Activated T-cell treated with anti-CD3 and anti-CD28 coated beads for 1 hour (primary cell): ENCODE data around the gene MAPKBP1.
"Not testable (repeated sequence)": the region's sequence is repeated elsewhere in the genome, so short reads cannot be mapped to it uniquely, and the experiment has no call there.

Experiments
- DNase-seq: peaks from one replicate; pipeline ENCODE4 v3.0.0-alpha.2; 2020; ENCODE audit warnings: low read depth

The MAPKBP1 gene, protein sequence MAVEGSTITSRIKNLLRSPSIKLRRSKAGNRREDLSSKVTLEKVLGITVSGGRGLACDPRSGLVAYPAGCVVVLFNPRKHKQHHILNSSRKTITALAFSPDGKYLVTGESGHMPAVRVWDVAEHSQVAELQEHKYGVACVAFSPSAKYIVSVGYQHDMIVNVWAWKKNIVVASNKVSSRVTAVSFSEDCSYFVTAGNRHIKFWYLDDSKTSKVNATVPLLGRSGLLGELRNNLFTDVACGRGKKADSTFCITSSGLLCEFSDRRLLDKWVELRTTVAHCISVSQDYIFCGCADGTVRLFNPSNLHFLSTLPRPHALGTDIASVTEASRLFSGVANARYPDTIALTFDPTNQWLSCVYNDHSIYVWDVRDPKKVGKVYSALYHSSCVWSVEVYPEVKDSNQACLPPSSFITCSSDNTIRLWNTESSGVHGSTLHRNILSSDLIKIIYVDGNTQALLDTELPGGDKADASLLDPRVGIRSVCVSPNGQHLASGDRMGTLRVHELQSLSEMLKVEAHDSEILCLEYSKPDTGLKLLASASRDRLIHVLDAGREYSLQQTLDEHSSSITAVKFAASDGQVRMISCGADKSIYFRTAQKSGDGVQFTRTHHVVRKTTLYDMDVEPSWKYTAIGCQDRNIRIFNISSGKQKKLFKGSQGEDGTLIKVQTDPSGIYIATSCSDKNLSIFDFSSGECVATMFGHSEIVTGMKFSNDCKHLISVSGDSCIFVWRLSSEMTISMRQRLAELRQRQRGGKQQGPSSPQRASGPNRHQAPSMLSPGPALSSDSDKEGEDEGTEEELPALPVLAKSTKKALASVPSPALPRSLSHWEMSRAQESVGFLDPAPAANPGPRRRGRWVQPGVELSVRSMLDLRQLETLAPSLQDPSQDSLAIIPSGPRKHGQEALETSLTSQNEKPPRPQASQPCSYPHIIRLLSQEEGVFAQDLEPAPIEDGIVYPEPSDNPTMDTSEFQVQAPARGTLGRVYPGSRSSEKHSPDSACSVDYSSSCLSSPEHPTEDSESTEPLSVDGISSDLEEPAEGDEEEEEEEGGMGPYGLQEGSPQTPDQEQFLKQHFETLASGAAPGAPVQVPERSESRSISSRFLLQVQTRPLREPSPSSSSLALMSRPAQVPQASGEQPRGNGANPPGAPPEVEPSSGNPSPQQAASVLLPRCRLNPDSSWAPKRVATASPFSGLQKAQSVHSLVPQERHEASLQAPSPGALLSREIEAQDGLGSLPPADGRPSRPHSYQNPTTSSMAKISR (N-terminal part only)

DNA sequence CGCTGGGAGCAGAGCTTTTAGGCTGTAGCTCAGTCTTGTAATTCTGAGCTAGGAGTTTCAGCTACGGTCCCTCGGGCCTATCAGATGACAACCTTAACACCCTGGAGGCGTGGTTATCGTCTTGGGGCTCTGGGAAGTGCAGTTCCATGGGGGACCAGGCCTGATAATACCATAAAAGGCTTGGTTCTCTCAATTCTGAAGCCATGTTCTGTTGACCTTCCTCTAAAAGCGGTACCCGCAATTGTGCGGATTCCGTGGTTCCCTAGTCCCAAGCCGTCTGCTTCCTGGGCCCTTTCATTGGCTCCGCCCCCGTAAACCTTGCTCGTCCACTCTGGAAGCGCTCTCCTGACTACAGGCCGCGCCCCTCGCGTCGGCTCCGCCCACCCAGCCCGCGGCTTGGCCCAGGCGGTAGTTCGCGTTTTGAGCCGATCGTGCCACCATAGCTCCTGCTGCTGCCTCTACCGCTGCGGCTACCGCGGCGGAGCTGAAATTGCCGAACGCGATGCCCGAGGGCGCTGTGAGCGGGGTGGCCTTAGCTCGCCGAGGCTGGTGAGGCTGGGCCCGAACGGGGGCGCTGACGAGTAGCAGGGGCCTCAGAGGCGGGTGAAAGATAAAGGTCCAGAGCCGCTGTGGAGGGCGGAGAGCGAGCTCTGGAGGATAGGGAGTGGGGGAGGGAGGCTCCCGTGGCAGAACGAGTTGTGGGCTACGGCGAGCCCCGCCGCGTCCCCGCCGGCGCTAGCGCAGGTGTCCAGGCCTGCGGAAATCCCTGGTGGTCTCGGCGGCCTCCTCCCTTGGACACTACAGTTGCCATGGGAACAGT lies at the start of gene MAPKBP1:
MAPKBP1 (plus strand) TSS at position 423 of the 820 bp plus-strand sequence. CDS start 792 bp downstream, outside the sequence.
- DNase-seq: peak; percentile 94

DNA sequence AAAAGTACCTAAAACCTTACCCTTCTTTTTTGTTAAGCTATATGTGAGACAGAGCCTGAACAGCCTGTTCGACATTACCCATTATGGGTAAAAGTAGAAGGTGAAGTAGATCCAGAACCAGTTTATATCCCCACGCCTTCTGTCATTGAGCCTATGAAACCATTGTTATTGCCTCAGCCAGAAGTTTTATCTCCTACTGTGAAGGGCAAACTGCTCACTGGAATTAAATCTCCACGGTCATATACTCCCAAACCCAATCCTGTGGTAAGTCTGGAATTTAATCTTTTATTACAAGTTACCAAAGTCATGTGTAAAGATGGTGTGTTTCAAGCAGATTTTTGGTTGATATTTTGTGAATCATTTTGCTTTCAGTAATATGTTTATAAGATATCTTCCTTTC lies 47.1 kb upstream of the MAPKBP1 start:
- DNase-seq: no peak

DNA sequence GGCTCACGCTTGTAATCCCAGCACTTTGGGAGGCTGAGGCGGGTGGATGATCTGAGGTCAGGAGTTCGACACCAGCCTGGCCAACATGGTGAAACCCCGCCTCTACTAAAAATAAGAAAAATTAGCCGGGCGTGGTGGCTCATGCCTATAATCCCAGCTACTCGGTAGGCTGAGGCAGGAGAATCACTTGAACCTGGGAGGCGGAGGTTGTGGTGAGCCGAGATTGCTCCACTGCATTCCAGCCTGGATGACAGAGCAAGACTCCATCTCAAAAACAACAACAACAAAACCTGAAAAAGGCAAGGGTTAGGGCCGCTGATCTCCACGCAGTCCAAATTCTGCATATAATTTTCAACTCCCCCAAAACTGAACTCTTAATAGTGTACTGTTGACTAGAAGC lies 46.2 kb upstream of the MAPKBP1 start:
- DNase-seq: not testable (repeated sequence)

DNA sequence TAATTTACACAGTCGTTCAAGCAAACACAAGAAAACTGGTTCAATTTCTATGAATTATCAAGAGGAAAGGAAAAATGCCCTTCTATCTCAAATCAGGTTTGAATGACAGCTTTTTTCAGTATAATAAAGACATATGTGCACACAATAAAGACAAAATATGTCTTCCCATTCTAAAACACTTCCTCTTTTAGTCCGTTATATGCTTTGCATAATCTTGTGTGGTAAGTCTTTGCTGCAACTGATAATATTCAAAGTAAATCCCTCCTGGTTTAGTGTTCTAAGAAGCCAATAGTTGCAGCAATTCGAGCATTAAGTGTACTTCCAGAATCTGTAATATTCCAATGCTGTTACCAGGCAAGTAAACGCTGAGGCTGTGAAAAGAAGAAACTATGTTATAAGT lies 43.7 kb upstream of the MAPKBP1 start:
- no peak for DNase-seq

DNA sequence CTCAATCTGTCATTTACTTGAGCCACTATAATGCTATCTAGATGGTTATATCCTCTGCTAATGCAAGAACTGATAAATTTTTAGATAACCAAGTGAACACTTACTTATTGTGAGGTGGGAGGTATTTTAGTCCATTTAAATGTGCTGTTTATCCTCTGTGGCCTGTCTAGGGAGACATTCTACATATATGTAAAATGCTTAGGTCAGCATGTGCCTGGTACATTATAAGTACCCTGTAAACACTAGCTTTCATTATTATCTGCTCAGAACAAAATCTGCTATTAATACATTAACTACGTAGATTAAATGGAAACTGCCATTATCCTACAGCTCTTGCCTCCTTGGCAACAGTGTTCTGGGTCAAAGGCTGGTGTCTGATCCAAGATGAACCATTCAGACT lies 41.8 kb upstream of the MAPKBP1 start:
- DNase-seq: no peak

DNA sequence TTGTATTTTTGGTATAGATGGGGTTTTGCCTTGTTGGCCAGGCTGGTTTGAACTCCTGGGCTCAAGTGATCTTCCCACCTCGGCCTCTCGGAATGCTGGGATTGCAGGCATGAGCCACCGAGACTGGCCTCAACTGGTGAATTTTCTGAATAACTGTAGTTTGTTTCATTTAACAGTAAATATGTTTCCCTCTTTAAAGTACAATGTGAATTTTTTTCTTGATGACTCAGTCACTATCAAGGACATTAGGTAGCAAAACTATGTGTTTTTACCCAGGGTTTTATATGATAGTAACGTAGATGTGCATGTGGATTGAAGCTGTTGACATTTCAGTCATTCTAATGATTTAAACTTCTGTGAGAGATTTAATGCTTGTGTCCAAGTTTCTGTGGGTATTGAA lies 40.2 kb upstream of the MAPKBP1 start:
- DNase-seq: no peak

DNA sequence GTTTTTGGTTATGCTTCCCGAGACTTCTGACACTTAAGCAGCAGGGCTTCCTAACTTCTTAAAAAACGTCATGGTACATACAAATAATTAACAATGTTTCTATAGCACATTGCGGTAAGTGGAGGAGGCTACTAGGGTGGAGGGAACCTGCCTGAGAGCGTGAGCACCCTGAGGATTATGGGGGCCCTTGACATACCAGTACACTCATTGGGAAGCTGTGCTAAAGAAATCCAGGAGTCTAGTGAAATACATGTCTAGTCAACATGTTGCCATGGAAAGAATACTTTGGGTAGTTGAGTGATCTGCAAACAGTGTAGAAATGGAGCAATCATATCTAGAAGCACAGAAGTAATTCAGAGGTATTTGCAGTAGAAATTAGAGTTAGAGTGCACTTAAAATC lies 39.2 kb upstream of the MAPKBP1 start:
- DNase-seq: no peak

DNA sequence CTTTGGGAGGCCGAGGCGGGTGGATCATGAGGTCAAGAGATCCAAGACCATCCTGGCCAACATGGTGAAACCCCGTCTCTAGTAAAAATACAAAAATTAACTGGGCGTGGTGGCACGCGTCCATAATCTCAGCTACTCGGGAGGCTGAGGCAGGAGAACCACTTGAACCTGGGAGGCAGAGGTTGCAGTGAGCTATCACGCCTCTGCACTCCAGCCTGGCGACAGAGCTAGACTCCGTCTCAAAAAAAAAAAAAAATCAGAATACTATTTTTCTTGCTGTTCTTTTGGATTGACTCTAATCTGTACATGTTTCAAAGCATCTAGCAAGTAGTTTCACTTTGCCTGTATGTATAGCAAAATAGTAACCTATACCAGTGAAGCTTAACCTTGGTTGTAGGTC lies 38.8 kb upstream of the MAPKBP1 start:
- not testable (repeated sequence) for DNase-seq

DNA sequence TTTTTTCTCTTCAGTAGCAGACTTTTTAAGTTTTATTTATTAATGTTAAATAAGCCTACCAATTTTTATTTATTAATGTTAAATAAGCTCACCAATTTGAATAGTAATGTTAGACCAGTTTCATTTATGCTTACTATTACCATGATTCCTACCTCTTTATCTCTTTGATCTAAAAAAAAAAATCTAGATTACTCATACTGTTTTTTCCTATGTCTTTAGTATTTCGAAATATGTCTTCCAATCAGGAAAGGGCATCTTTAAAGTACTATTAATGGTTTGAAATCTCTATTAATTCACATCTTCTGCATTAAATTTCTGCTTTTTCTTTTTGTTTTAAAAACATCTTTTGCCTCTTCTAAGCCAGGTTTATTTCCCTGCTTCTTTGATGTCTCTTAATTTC lies 27.5 kb upstream of the MAPKBP1 start:
- DNase-seq: no peak

DNA sequence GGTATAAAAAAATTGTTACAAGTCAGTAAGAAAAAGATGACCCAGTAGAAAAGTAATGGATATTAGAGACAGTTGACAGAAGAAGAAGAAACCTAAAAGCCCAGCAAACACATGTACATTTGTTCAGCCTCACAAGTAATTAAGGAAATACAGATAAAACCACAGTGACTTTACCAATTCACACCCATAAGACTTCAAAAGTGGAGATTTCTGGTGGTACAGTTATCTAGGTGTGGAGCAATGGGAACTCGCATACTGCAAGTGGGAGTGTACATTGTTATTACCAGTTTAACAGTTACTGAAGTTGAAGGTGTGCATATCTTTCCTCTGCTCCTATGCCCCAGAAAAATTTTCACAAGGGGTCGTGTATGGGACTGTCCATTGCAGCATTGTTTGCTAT lies 18.1 kb upstream of the MAPKBP1 start:
- DNase-seq: no peak

DNA sequence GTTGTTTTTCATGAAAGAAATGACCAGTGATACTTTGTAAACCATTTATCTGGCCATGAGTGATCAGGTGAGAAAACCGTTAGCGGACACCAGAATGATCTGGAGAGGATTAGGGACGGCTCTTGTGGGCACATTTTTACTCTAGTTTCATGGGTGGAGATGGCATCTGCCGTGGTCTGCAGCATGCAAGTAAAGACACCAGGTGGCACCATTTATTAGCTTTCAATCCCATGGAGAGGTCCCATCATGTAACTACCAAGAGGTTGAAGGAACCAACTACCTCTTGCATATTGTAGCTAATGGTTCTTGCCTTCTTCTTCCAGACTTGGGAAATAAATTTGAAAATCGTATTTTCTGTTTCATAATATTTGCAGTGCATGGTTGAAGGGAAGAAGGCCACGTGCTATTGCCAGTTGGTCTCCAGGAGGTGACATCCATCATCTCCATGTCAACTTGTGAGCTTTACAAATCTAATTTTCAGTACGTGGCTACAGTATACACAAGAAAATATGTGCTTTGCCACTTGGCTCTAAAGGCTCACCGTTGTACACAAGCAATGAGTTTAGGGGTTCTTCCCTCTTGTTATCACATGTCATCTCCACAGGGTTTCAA lies 1.5 kb upstream of the MAPKBP1 start:
- peak; percentile 31 for DNase-seq

DNA sequence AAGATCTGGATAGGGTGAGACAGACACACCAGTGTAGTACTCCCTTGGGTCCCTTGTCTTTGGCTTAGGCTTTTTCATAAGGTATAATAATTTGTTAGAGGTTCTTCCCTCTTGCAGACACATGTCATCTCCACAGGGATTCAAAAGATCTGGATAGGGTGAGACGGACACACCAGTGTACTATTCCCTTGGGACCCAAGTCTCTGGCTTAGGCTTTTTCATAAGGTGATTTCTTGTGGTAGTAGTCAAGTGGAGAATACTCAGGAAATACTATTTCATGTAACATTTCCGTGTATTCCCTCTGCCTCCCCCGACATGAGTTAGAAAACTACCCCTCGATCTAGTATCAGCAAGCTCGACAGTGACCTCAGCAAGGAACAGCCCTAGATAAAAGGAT lies 954 bp upstream of the MAPKBP1 start:
- DNase-seq: no peak

DNA sequence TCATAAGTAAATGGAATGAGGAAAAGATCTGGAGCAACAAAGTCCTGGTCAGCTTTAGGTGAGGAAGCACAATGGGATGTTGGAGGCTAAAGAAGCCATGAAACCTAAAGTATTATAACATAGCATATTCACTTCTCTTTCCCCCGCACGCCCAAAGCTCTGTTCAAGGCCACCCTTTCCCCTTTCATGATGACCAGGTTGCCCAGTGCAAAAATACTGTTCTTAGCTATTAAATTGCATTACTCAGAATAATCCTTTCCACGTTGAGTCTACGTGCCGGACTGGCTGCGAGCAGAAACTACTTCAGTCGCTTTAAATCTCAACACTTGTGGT lies 589 bp upstream of the MAPKBP1 start:
- DNase-seq: no peak

DNA sequence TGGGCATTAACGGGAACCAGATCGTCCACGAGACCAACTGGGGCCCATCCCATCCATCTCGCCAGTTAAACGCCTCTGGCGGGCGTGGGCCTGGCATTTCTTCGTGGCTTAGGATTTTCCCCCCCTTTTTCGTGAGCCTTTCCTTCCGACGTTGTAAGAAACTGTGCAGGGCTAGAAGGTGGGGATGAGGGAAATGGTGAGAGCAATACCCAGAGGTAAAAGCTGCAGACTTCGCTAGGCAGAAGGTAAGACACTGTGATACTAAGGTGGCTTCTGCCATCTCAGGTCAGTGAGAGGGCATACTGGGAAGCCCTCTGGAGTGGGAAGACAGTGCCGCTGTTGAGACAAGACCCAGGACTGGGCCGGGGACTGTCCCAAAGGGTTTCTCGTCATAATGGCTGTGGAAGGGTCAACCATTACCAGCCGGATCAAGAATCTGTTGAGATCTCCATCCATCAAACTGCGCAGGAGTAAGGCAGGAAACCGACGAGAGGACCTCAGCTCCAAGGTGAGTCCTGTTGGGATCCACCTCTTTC lies 666 bp downstream of the MAPKBP1 start:
- no peak for DNase-seq

DNA sequence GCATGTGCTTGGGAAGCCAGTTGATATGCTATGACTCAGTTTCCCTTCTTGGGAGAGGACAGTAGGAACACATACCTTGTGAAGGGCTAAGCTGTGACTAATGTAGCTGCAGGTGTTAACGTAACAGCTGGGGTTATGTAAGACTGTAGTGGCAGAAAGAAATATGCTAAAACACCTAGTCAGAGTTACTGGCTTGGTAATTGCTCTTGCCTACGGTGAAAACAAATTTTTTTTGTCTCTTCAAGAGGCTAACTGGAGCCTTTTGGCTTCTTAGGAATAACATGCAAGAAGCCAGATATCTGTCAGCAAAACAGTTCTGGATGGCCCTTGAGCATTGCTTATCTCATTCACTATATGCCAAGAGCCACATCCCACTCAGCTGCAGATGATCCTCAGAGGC lies 1.4 kb downstream of the MAPKBP1 start:
- DNase-seq: no peak

DNA sequence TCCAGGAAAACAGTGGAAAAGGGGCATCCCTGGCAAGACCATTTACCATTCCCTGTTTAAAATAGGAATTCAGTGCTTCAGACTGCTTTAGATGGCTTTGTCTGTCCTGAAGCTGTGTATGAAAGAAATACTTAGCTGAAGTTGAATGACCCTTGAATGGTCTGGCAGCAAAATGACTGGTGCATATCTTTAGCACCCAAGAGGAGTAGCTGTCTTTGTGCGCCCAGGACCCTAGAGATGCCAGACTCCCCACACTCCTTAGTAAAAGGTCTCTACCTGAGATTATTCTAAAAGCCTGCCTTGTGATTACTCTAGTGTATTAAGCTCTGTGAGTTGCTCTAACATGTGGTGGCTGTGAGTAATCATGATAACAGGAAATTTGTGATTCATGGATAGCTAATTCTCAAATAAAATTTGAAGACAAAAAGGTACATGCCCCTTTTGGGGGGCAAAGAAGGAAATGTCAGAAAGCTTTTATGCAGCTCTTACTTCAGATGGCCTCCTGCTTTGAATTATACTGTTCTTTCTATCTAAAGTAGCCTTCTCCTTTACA lies 3.2 kb downstream of the MAPKBP1 start:
- no peak for DNase-seq

DNA sequence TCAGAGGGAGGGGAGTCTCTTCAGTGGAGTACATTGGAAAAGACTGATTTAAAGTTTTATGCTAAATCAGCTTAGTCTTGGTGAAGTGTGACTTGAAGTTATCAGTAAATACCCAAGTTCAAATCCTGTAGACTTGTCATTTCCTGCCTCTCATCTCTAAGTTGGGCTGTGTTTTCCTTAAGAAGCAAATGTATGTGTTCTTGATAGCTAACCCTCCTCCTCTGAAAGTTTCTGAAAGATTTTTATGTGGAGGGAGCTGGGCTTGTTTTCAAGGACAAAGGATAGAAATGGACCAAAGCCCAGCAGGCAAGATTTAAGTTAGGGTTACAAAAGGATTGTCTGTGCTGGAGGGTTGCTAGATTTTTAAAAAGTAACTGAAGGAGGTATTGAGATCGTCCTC lies 4.2 kb downstream of the MAPKBP1 start:
- DNase-seq: no peak

DNA sequence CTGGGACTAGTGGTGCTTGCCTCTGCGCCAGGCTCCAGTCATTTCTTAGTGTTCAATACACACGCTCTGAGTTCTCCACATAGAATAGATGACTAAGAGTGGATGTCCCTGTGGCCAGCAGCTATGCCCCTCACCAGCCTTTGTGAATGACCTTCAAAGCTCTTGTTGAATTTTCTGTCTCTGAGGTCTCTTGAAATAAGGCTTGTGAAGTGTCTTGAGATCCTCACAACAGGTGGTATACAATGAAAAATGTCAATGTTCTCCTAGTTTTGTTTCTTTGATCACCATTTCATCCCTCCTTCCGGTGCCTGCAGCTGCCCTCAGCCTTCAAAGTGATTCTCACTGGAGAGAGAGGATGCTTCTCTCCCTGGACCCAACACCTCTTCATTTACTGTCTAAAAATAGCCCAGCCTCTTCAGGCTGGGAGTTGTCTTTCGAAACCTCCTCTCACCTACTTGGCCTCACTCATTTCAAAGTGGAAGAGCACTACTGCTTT lies 5.4 kb downstream of the MAPKBP1 start:
- DNase-seq: no peak

DNA sequence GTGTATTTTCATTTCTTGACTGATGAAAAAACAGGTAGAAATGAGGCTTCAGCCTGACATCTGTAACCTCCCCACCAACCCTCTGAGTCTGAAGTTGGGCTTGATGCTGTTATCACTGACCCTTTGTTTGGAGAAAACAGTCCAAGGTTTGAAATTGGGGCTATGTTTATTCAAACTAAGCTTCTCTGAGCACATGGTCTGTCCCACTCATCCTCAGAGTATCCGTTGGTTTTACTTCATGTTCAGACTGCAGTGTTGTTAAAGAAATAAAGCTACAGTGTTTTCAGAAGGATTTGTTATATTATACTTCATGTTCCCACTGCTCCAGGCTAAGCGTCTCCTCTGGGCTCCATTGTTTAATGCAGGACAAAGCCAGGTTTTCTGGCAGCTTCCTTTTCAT lies 6.0 kb downstream of the MAPKBP1 start:
- DNase-seq: no peak

DNA sequence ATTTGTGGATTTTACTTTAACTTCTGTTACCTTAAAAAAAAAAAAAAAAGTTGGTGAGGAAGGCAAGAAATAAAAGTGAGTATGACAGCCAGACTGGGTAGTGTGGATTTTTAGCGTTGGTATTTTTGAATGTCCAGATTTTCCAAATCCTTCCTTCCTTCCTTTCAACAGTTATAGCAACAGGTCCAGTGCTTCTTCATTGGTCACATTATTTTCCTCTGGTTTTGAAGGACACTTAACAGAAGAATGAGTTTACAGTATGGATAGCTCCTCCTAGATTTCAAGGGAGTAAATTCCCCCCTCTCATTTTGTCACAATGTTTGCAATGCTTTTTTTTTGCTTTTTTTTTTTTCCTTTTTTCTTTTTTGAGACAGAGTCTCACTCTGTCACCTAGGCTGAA lies 6.4 kb downstream of the MAPKBP1 start:
- no peak for DNase-seq
